HG02852 (cell line): ENCODE data around the gene KRTAP10-2.

ENCODE experiments used
- ATAC-seq: cut with Tn5 transposase; IDR thresholded peaks from one replicate; pipeline ENCODE4 v1.9.1; 2021; ENCODE audit warnings: mild to moderate bottlenecking, moderate library complexity; ENCODE audit not compliant: unreplicated experiment

The KRTAP10-2 gene

GRCh38 chr21:44540741-44541288, 10.5 kb downstream of the KRTAP10-2 start:
- ATAC-seq: no peak

- no peak for ATAC-seq
Observed at GRCh38 chr21:44539991-44540666, 11.2 kb downstream of the KRTAP10-2 start, which contains the start of gene KRTAP10-1. TSS of gene KRTAP10-1 (minus strand) at chr21:44540195. CDS start at chr21:44540150, 45 bp downstream.

- no peak for ATAC-seq
Observed at GRCh38 chr21:44539046-44539445, 12.3 kb downstream of the KRTAP10-2 start.

- no peak for ATAC-seq
Observed at GRCh38 chr21:44537930-44538911, 13.1 kb downstream of the KRTAP10-2 start.

- ATAC-seq: no peak
Observed at GRCh38 chr21:44535963-44536362, 15.3 kb downstream of the KRTAP10-2 start.

GRCh38 chr21:44534688-44535087, 16.6 kb downstream of the KRTAP10-2 start:
- no peak for ATAC-seq

GRCh38 chr21:44533891-44534627, 17.2 kb downstream of the KRTAP10-2 start:
- no peak for ATAC-seq

- ATAC-seq: no peak
Observed at GRCh38 chr21:44533121-44533890, 18.0 kb downstream of the KRTAP10-2 start.

GRCh38 chr21:44532712-44533111, 18.6 kb downstream of the KRTAP10-2 start:
- no peak for ATAC-seq

- no peak for ATAC-seq
Observed at GRCh38 chr21:44531606-44532564, 19.4 kb downstream of the KRTAP10-2 start.

GRCh38 chr21:44530903-44531605, 20.3 kb downstream of the KRTAP10-2 start:
- ATAC-seq: no peak

GRCh38 chr21:44530221-44530902, 20.9 kb downstream of the KRTAP10-2 start:
- no peak for ATAC-seq

- ATAC-seq: no peak
Observed at GRCh38 chr21:44529503-44530125, 21.7 kb downstream of the KRTAP10-2 start.

GRCh38 chr21:44529011-44529421, 22.3 kb downstream of the KRTAP10-2 start:
- ATAC-seq: no peak

GRCh38 chr21:44528634-44528995, 22.7 kb downstream of the KRTAP10-2 start:
- ATAC-seq: no peak

- ATAC-seq: no peak
Observed at GRCh38 chr21:44527983-44528633, 23.2 kb downstream of the KRTAP10-2 start.
